NCI-H2081 treated with DMSO at 0.1 percent for 48 hours (cell line): ENCODE results near the gene BCAP31.

ENCODE experiments used
- DNase-seq: peaks from one replicate; lab custom pipeline; 2025; lab: John Stamatoyannopoulos, UW

Gene BCAP31

GRCh38 chrX:153673428-153674218, 50.6 kb downstream of the BCAP31 start, which contains the start of gene PNCK:
PNCK (minus strand) TSS chrX:153673813; CDS start chrX:153673076, 737 bp downstream.
- DNase-seq, result no peak

- no peak for DNase-seq
These were observed 51.4 kb downstream of the BCAP31 start for GRCh38 chrX:153672531-153673427.

GRCh38 chrX:153671589-153672530, 52.3 kb downstream of the BCAP31 start:
- DNase-seq, result no peak

GRCh38 chrX:153670748-153671588, 53.2 kb downstream of the BCAP31 start:
- no peak for DNase-seq

- DNase-seq, result no peak
These were observed 54.1 kb downstream of the BCAP31 start for GRCh38 chrX:153669901-153670731.

- no peak for DNase-seq
These were observed 54.9 kb downstream of the BCAP31 start for GRCh38 chrX:153669174-153669890.

- DNase-seq, result no peak
These were observed 55.6 kb downstream of the BCAP31 start for GRCh38 chrX:153668423-153669173.

GRCh38 chrX:153667956-153668396, 56.2 kb downstream of the BCAP31 start:
- DNase-seq, result no peak

GRCh38 chrX:153667281-153667955, 56.8 kb downstream of the BCAP31 start:
- DNase-seq, result no peak

- no peak for DNase-seq
These were observed 58.4 kb downstream of the BCAP31 start for GRCh38 chrX:153665726-153666306.

GRCh38 chrX:153662266-153662665, 61.9 kb downstream of the BCAP31 start:
- DNase-seq, result no peak

GRCh38 chrX:153659268-153659667, 64.9 kb downstream of the BCAP31 start:
- no peak for DNase-seq

- DNase-seq, result no peak
These were observed 67.0 kb downstream of the BCAP31 start for GRCh38 chrX:153657161-153657560.

- DNase-seq, result no peak
These were observed 70.6 kb downstream of the BCAP31 start for GRCh38 chrX:153653556-153653955.

- no peak for DNase-seq
These were observed 72.6 kb downstream of the BCAP31 start for GRCh38 chrX:153651540-153652079.

GRCh38 chrX:153650959-153651358, 73.2 kb downstream of the BCAP31 start:
- no peak for DNase-seq
